ENCODE measurements around the gene SMPD3.

Gene SMPD3

DNA sequence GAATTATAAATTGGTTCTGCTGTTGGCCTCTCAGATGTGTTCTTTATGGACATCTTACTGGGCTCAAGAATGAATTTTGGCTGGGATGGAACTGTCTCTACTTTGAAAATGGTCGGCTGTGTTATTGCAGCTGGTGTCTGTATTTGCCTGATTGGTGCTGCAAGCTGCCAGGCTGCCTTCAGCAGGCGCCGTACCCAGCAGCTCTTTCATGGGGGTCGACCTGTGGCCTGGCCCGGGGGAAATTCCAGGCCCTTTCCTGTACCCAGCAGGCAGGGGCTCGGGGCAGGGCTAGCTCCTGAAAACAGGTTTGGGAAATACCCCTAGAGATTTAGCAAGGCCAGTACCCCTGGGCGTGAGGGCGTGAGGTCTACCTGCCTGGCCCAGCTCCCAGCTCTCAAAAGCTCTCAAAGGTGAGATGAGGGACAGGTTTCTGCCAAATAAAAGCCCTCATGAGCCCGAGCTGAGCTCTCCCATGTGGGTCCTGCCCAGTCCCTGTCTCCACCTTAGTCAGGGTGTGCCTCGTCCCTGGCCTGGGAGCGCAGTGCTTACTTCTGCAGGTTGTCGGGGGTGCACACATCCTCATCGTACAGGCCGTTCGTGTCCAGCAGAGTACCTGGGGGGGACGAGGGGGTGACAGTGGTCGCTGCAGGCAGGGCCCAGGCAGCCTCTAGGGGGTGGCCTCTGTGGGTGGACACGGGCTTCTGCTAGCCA lies 85.2 kb downstream of the SMPD3 start:
- H3K9me3 ChIP-seq (ENCODE audit: low read length) = no peaks in the 10 kb centered on the region

DNA sequence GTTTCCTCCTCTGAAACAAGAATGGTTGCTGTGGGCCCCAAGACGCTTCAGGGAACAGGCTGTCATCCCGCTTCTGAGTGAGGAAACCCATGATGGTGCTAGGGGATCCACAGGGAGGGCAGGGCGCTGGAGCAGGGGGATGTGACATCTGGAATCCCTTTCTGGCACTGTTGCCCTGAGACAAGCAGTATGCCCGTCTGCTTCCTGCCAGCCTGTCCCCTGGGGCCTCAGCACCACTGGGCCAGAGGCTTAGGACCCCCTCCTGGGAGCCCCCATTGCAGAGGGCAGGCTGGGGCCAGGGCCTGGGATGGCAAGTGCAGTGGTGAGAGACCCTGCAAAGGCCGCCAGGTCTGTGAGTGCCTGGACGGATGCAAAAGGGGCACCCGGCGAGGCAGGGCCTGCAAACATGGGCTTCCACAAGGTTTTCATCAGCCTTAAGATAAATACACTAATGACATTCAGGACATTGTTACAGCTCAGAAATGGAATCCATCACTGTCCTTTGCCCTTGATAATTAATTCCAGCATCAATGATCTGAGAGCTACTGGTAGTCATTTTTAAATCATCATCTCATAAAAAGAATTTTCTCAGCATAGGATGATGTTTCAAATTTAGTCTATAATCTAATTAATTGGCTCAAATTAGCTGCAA lies 85.9 kb downstream of the SMPD3 start:
- Histone ChIP-seq H3K9me3 (ENCODE audit: low read length) (no peaks in the 10 kb centered on the region), H3K4me3 (ENCODE audit: low read length) (no peak overlapping the region), H3K36me3 (ENCODE audit: insufficient read depth, low read length) (peaks cover 8% of the 10 kb centered on the region), H3K27me3 (ENCODE audit: insufficient read depth, low read length) (no peaks in the 10 kb centered on the region), H3K4me1 (ENCODE audit: insufficient read depth, low read length) (peaks cover 3% of the 10 kb centered on the region), H2AFZ (ENCODE audit: low read depth, low read length) (no peak overlapping the region)

More for the DNA sequence above, 85.2 kb downstream of the SMPD3 start:
- peaks cover 1% of the 10 kb centered on the region for H3K36me3 ChIP-seq (ENCODE audit: insufficient read depth, low read length)
- no peak overlapping the region for H3K4me3 ChIP-seq (ENCODE audit: low read length)
- H2AFZ ChIP-seq (ENCODE audit: low read depth, low read length) = no peak overlapping the region
- peaks cover 5% of the 10 kb centered on the region for H3K4me1 ChIP-seq (ENCODE audit: insufficient read depth, low read length)
- no peaks in the 10 kb centered on the region for H3K27me3 ChIP-seq (ENCODE audit: insufficient read depth, low read length)

DNA sequence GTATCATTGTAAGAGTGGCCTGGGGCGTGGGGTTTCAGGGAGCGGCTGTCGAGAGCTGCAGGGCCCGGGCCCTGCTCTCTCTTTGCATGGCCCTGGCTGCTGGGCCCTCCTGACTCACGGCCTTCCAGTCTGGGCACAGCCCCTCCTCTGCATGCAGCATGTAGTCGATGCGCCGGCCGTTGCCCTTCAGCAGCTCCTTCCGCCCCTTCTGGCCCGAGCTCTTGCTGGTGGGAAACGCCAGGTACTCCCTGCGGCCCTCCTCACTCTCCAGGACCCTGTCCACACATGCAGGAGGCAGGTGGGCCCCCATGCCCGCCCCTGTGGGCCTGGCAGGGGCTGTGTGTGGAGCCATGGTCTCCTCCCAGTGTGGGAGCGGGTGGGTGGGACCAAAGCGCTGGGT lies 86.8 kb downstream of the SMPD3 start:
- H3K4me1 ChIP-seq (ENCODE audit: insufficient read depth, low read length) = peaks cover 3% of the 10 kb centered on the region

DNA sequence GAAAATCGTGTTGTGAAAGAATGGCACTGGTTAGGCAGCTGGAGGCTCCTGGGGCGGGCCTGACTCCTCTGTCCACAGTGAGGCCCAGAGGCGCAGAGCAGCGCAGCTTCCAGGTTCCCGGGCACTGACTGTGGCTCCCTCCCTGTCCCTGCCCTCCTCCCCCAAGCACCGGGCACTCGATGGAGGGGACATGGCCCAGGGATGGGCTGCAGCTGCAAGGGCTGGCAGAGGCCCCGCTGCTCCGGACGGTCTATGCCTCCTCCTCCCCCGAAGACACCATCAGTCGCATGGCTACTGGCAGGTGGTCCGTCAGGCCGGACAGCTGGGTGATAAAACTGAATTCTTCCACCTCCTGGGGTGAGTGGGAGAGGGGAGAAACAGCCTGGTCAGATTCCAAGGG lies 87.4 kb downstream of the SMPD3 start:
- H3K36me3 ChIP-seq (ENCODE audit: insufficient read depth, low read length) = peaks cover 22% of the 10 kb centered on the region
- H3K4me3 ChIP-seq (ENCODE audit: low read length) = no peak overlapping the region
- H3K27me3 ChIP-seq (ENCODE audit: insufficient read depth, low read length) = no peaks in the 10 kb centered on the region
- no peak overlapping the region for H2AFZ ChIP-seq (ENCODE audit: low read depth, low read length)
- no peaks in the 10 kb centered on the region for H3K9me3 ChIP-seq (ENCODE audit: low read length)
- peaks cover 3% of the 10 kb centered on the region for H3K4me1 ChIP-seq (ENCODE audit: insufficient read depth, low read length)

More for the DNA sequence above, 86.8 kb downstream of the SMPD3 start:
- Histone ChIP-seq H3K27me3 (ENCODE audit: insufficient read depth, low read length) (no peaks in the 10 kb centered on the region), H3K36me3 (ENCODE audit: insufficient read depth, low read length) (peaks cover 17% of the 10 kb centered on the region), H3K4me3 (ENCODE audit: low read length) (no peak overlapping the region), H2AFZ (ENCODE audit: low read depth, low read length) (no peak overlapping the region), H3K9me3 (ENCODE audit: low read length) (no peaks in the 10 kb centered on the region)

DNA sequence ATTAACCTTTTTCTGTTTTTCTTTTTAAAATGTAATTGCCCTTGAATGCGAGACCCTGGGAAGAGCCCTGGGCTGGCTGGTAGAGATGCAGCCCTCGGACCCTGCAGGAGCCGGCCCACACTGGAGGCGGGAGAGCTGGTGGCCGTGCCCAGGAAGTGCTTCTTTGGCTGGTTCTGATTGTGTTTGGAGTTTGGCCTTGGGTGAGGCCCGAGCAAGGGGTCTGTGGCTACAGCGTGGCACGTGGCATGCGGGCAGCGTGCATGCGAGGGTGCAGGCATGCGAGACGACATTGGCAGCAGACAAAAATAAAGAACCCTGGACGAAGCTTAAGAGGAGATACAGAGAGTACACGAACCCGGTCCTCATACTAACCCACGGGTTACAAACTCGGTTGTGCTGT lies 87.8 kb downstream of the SMPD3 start:
- no peak overlapping the region for H2AFZ ChIP-seq (ENCODE audit: low read depth, low read length)

DNA sequence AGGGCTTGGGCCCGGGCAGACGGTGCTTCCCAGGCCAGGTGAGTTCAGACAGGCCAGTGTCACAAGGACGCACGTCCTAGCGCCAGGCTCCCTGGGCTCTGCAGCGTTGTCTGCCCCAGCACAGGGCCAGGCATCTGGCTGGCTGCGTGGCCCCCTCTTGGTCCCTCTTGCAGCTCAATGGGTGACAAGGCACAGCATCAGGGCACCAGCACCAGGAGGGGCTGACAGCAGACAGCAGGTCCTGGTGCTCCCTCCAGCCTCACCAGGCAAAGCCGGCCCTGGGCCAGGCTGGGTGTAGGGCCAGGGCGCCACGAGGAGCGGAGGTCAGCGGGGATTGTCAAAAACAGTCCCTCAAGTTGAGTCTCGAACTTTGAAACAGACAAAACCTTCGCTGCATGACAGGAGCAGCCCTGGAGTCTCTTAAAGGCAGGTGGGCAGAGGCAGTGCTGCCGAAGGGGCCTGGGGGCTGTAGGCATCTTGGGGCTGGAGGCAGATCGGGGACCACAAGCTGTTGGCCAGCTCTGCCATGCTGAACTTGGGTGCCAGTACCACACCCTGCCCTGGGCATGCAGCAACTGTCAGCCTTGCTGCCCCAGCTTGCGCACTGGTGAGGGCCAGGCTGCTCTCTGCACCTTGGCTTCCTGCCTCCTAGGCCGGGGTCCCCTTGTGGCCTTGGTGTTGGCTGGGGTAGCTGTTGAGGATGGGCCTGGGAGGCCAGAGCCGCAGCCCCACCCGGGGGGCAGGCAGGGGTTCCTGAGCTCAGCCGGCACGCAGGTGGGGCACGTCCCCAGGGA lies 88.7 kb downstream of the SMPD3 start:
- Histone ChIP-seq H2AFZ (ENCODE audit: low read depth, low read length) (no peak overlapping the region), H3K27me3 (ENCODE audit: insufficient read depth, low read length) (no peaks in the 10 kb centered on the region), H3K4me3 (ENCODE audit: low read length) (no peak overlapping the region), H3K9me3 (ENCODE audit: low read length) (no peaks in the 10 kb centered on the region), H3K4me1 (ENCODE audit: insufficient read depth, low read length) (peaks cover 3% of the 10 kb centered on the region), H3K36me3 (ENCODE audit: insufficient read depth, low read length) (peaks cover 30% of the 10 kb centered on the region)

More for the DNA sequence above, 87.8 kb downstream of the SMPD3 start:
- Histone ChIP-seq H3K27me3 (ENCODE audit: insufficient read depth, low read length) (no peaks in the 10 kb centered on the region), H3K4me1 (ENCODE audit: insufficient read depth, low read length) (peaks cover 3% of the 10 kb centered on the region), H3K4me3 (ENCODE audit: low read length) (no peak overlapping the region), H3K36me3 (ENCODE audit: insufficient read depth, low read length) (peaks cover 25% of the 10 kb centered on the region), H3K9me3 (ENCODE audit: low read length) (no peaks in the 10 kb centered on the region)

DNA sequence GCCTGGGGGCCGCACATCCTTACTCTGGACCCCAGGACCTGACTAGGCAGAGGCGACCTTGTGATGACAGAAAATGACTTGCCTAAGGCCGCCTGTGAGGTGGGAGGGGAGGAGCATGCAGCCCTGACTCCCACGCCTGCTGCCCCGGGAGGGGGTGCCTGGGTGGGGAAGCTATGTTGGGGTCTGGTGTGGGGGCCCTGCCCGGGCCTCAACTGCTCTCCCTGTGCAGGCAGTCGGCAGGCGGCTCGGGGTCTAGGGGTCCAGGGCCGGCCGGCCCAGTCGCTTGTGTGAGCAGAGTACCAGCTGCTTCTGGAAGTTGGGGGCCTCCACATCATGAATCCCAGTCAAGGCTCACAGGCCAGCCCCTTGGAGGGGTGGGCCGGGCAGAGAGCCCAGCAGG lies 89.4 kb downstream of the SMPD3 start:
- H3K27me3 ChIP-seq (ENCODE audit: insufficient read depth, low read length) = no peaks in the 10 kb centered on the region
- no peak overlapping the region for H3K4me3 ChIP-seq (ENCODE audit: low read length)
- no peaks in the 10 kb centered on the region for H3K9me3 ChIP-seq (ENCODE audit: low read length)
- H2AFZ ChIP-seq (ENCODE audit: low read depth, low read length) = no peak overlapping the region
- H3K4me1 ChIP-seq (ENCODE audit: insufficient read depth, low read length) = no peaks in the 10 kb centered on the region
- H3K36me3 ChIP-seq (ENCODE audit: insufficient read depth, low read length) = peaks cover 36% of the 10 kb centered on the region

DNA sequence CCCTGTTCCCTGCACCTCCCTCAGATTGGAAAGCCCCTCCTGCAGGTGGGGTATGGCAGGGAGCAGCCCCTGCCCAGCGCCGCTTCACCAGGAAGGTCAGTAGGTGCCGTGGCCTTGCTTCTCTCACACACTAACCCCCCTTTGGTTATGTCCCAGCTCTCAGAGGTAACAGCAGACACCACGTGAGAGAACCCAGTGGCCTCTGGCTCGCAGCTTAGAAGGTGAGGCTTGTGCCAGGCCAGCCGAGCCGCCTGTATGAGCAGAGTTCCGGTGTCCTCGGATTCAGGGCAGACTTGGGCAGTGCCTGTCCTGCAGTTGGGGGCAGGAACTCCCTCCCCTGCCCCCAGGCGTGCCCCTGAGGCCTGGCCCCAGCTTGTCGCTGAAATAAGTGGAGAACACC lies 90.4 kb downstream of the SMPD3 start:
- no peak overlapping the region for H2AFZ ChIP-seq (ENCODE audit: low read depth, low read length)
- no peaks in the 10 kb centered on the region for H3K27me3 ChIP-seq (ENCODE audit: insufficient read depth, low read length)
- no peak overlapping the region for H3K4me3 ChIP-seq (ENCODE audit: low read length)
- no peaks in the 10 kb centered on the region for H3K9me3 ChIP-seq (ENCODE audit: low read length)
- no peaks in the 10 kb centered on the region for H3K4me1 ChIP-seq (ENCODE audit: insufficient read depth, low read length)
- H3K36me3 ChIP-seq (ENCODE audit: insufficient read depth, low read length) = peaks cover 46% of the 10 kb centered on the region

DNA sequence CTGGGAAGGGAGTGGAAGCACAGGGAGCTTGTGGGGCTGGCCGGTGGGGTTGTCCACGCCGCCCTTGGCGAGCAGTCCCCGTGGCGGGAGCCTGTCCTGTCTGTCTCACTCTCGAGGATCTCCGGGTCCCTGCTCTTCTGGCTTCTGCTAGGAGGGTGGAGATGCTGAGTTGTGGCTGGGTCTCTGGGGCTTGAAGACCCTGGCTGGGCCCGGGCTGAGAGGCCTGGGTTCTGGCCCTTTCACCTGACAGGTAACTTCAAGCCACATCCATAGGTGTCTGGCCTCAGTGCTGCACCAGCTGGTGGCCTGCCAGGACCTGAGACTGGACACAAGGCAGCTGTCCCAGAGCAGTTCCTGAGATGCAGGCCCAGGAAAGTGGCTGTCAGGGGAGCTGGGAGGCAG lies 90.8 kb downstream of the SMPD3 start:
- Histone ChIP-seq H3K27me3 (ENCODE audit: insufficient read depth, low read length) (no peaks in the 10 kb centered on the region), H3K36me3 (ENCODE audit: insufficient read depth, low read length) (peaks cover 50% of the 10 kb centered on the region), H3K4me3 (ENCODE audit: low read length) (no peak overlapping the region), H3K4me1 (ENCODE audit: insufficient read depth, low read length) (no peaks in the 10 kb centered on the region), H3K9me3 (ENCODE audit: low read length) (no peaks in the 10 kb centered on the region), H2AFZ (ENCODE audit: low read depth, low read length) (no peak overlapping the region)

DNA sequence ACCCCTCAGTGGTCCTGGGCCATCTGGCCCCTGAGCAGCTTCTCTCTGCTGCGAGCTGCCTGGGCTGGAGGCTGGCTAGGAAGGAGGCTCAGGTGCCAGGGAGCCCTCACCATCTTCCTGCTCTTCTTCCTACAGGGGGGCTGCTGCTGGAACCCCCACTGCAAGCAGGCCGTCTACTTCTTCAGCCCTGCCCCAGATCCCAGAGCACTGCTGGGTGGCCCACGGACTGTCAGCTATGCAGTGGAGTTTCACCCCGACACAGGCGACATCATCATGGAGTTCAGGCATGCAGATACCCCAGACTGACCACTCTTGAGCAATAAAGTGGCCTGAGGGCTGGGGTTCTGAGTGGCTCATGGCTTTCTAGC lies 91.4 kb downstream of the SMPD3 start:
- no peak overlapping the region for H3K4me3 ChIP-seq (ENCODE audit: low read length)
- no peaks in the 10 kb centered on the region for H3K4me1 ChIP-seq (ENCODE audit: insufficient read depth, low read length)
- peaks cover 55% of the 10 kb centered on the region for H3K36me3 ChIP-seq (ENCODE audit: insufficient read depth, low read length)

DNA sequence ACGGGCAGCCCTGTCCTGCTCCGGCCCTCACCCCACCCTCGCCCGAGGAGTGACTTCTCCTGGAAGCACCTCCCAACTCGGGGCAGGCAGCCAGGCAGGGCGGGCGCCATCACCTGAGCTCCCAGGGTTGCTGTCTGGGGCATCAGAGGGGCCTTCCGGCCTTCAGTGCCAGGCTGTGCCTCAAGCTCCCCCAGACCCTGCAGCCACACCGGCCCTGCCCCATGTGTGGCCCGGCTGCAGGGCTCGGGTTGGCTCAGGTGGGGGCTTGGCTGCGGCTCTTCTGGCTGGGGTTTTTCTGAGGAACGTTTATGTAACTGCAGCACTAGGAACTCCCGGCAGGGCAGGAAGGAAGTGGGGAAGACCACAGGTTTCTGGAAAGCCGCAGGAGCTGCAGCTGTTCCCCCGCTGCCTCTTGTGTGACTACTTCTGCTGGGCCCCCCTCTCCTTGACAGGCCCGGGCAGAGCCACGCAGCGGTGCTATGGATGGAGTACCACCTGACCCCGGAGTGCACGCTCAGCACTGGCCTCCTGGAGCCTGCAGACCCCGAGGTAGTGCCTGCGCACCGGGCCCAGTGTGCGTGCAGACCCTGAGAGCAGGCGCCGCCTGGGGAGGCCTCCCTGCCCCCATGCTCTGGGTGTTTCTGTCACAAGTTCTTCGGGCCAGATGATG lies 91.9 kb downstream of the SMPD3 start:
- Histone ChIP-seq H2AFZ (ENCODE audit: low read depth, low read length) (no peak overlapping the region), H3K36me3 (ENCODE audit: insufficient read depth, low read length) (peaks cover 60% of the 10 kb centered on the region)

More for the DNA sequence above, 91.4 kb downstream of the SMPD3 start:
- no peaks in the 10 kb centered on the region for H3K9me3 ChIP-seq (ENCODE audit: low read length)
- no peak overlapping the region for H2AFZ ChIP-seq (ENCODE audit: low read depth, low read length)
- H3K27me3 ChIP-seq (ENCODE audit: insufficient read depth, low read length) = no peaks in the 10 kb centered on the region

DNA sequence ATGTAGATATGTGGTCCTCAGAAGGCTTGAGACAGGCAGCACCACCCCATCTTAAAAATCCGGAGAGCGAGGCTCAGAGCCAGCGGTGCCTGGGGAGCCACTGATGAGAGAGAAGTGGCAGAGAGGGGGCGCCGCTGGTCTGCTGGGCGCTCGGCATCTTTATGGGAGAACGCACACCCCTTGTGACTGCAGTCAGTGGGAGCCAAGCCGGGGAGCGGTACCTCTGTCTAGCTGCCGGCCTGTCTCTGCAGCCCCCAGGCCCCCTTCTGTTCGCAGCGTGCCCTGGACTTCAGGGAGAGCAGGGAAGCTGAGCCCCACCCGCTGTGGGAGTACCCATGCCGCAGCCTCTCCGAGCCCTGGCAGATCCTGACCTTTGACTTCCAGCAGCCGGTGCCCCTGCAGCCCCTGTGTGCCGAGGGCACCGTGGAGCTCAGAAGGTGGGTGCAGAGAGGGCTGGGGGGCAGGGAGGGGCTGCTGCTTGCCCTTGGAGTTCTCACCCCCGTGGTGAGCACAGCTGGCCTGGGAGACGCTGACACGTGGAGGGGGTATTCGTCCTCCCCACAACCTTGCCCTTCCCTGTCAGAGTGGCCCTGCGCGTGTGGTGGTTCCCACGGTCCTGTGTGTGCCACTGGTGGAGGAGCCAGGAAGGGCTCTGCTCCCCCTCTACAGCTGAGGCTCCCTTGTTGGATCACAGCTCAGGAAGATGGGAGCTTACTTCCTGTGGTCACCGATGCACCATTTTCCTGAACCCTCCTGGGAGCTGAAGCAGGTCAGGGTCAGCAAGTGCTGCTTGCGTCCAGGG lies 92.7 kb downstream of the SMPD3 start:
- H3K9me3 ChIP-seq (ENCODE audit: low read length) = no peaks in the 10 kb centered on the region
- H3K4me3 ChIP-seq (ENCODE audit: low read length) = no peak overlapping the region
- H3K27me3 ChIP-seq (ENCODE audit: insufficient read depth, low read length) = no peaks in the 10 kb centered on the region
- peaks cover 67% of the 10 kb centered on the region for H3K36me3 ChIP-seq (ENCODE audit: insufficient read depth, low read length)
- no peak overlapping the region for H2AFZ ChIP-seq (ENCODE audit: low read depth, low read length)
- no peaks in the 10 kb centered on the region for H3K4me1 ChIP-seq (ENCODE audit: insufficient read depth, low read length)

More for the DNA sequence above, 91.9 kb downstream of the SMPD3 start:
- H3K9me3 ChIP-seq (ENCODE audit: low read length) = no peaks in the 10 kb centered on the region
- no peaks in the 10 kb centered on the region for H3K27me3 ChIP-seq (ENCODE audit: insufficient read depth, low read length)
- H3K4me3 ChIP-seq (ENCODE audit: low read length) = no peak overlapping the region
- no peaks in the 10 kb centered on the region for H3K4me1 ChIP-seq (ENCODE audit: insufficient read depth, low read length)
